T-cell (primary cell): ENCODE results near the gene CPT2. TPM values are rescaled to one million over a fixed set of nuclear protein-coding genes. Genes with fewer than 3 reads are reported as not detected.
A peak's percentile ranks its signal among the peaks of the same experiment; 100 is the strongest.

Experiments
- ATAC-seq, 4 experiments: fragments of 200-7000 bp in 3 of 4; fragments of 150-1000 bp in 1 of 4; cut with Tn5 transposase; replicated peaks in 1 of 4; 1 replicate in 3 of 4; 2 replicates in 1 of 4; pipeline ENCODE4 v1.10.0; 2021; ENCODE audit warnings: moderate library complexity in 3 of 4, mild to moderate bottlenecking in 2 of 4, moderate number of reproducible peaks in 1 of 4
- CTCF ChIA-PET, 2 donors: fragments of 300-600 bp; sonication (Branson Sonifier 250); formaldehyde crosslinking; loops; one replicate each; lab custom pipeline; 2022; ENCODE audit warnings: antibody characterized with exemption in 2 of 2; lab: Charles Lee
- POLR2A ChIA-PET, 2 donors: fragments of 300-600 bp; sonication (Branson Sonifier 250); formaldehyde crosslinking; loops; one replicate each; lab custom pipeline; 2022; ENCODE audit warnings: antibody characterized with exemption in 2 of 2; lab: Charles Lee
- DNase-seq, 35 experiments: peaks; one replicate each; pipeline versions ENCODE4 v3.0.0 to v3.0.0-alpha.2; 2013 to 2023
- H3K27ac ChIP-seq: one replicate; pipeline ENCODE4 v1.5.1; 2013; ENCODE audit warnings: low read length
- H3K27me3 ChIP-seq, 2 experiments: replicated peaks in 1 of 2; 1 replicate in 1 of 2; 2 replicates in 1 of 2; pipeline versions ENCODE4 v1.6.1 to v1.7.0; 2013; ENCODE audit warnings: low read length in 1 of 2, mixed read lengths in 1 of 2; ENCODE audit not compliant: control insufficient read depth in 2 of 2, insufficient read depth in 2 of 2; ENCODE audit errors: extremely low read depth in 1 of 2
- H3K36me3 ChIP-seq, 2 donors: 1 replicate in 1 of 2; 2 replicates in 1 of 2; pipeline versions ENCODE4 v1.6.1 to v1.7.0; 2013; ENCODE audit warnings: low read length in 1 of 2; ENCODE audit not compliant: control insufficient read depth in 2 of 2, insufficient read depth in 1 of 2; ENCODE audit errors: extremely low read depth in 1 of 2
- H3K4me1 ChIP-seq, 2 experiments: 1 replicate in 1 of 2; 2 replicates in 1 of 2; pipeline versions ENCODE4 v1.6.1 to v1.7.0; 2013; ENCODE audit warnings: low read length in 2 of 2, mixed read lengths in 1 of 2; ENCODE audit not compliant: insufficient read depth in 2 of 2, control insufficient read depth in 1 of 2; ENCODE audit errors: extremely low read depth in 1 of 2
- H3K4me3 ChIP-seq, 2 donors: 1 replicate in 1 of 2; 2 replicates in 1 of 2; pipeline versions ENCODE4 v1.5.1 to v1.7.0; 2013; ENCODE audit warnings: mild to moderate bottlenecking in 2 of 2, low read length in 1 of 2, moderate library complexity in 1 of 2; ENCODE audit not compliant: control insufficient read depth in 1 of 2; ENCODE audit errors: extremely low read depth in 1 of 2
- H3K9me3 ChIP-seq: 2 replicates; pipeline ENCODE4 v1.7.0; 2013
- H3K27ac Mint-ChIP-seq, 2 donors: one replicate each; pipeline ENCODE4 v1.8.0; 2020 to 2021; ENCODE audit warnings: mild to moderate bottlenecking in 2 of 2, mixed read lengths in 2 of 2
- H3K27me3 Mint-ChIP-seq, 2 donors: one replicate each; pipeline ENCODE4 v1.8.0; 2021 to 2022; ENCODE audit warnings: mixed read lengths in 2 of 2
- H3K36me3 Mint-ChIP-seq: one replicate; pipeline ENCODE4 v1.8.0; 2021; ENCODE audit warnings: mixed read lengths
- H3K4me1 Mint-ChIP-seq, 3 donors: one replicate each; pipeline ENCODE4 v1.8.0; 2020 to 2022; ENCODE audit warnings: mixed read lengths in 3 of 3, mild to moderate bottlenecking in 1 of 3
- H3K4me3 Mint-ChIP-seq, 3 donors: one replicate each; pipeline ENCODE4 v1.8.0; 2020 to 2022; ENCODE audit warnings: mild to moderate bottlenecking in 3 of 3, mixed read lengths in 3 of 3, moderate library complexity in 3 of 3
- H3K9me3 Mint-ChIP-seq, 3 donors: one replicate each; pipeline ENCODE4 v1.8.0; 2020 to 2022; ENCODE audit warnings: mixed read lengths in 3 of 3
- WGBS: methylation state at CpG from one replicate; pipeline ENCODE4 v1.1.5; 2013; ENCODE audit warnings: missing lambda C conversion rate; ENCODE audit not compliant: insufficient coverage; 5-methylcytosine and 5-hydroxymethylcytosine counted together
- total RNA-seq, 35 experiments: library from RNA in 6 of 35; stranded (reverse) in 6 of 35; fragments of 120-200 nt in 1 of 35; gene quantifications; one replicate each; pipeline versions ENCODE4 v1.2.1 to v1.2.4 and lab custom pipeline; 2013 to 2026

The CPT2 gene
- total RNA-seq, 5 donors from 2014 or later (not counting 1 experiment from before 2014, with no cell fraction given) = 9.4 to 17.5 (median 15.9) TPM

DNA sequence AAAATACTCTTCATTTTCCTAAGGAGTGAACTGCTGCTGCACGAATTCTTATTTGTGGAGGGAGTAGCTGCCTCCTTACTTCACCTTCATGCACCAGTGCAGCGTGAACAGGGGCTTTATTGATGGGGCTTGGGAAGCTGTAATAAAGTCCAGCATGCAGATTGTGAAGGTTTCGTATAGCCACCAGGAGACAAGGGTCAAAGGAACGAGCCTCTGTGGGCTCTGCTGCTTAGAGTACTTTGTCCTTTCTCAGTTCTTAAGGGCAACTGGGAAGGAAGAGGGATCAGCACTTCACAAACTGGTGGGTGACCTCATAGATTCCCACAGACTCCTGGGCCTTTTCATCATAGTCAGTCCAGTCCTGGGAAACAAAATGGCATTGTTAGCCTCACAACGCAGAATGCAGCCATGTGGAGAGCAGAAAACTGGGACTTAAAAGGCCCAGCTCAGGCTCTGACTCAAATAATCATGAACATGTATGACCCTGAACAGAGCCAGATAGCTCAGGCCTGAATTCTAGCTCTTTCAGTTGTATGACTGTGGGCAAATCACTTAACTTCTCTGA is 17.8 kb downstream of the CPT2 start:
- ChIA-PET CTCF (interaction anchor here in 1 of 2 donors (1.7 kb wide), 1 partner anchor 12 kb away, joined by 3 read pairs; no protein-coding TSS in a partner anchor), POLR2A (interaction anchor here (0.5 to 0.6 kb wide), 2 partner anchors 16 to 1598 kb away, joined by 4 read pairs; no protein-coding TSS in a partner anchor)
- Mint-ChIP-seq H3K9me3 (no peaks in the 10 kb centered on the region), H3K4me3 (no peak overlapping the region), H3K27me3 (no peaks in the 10 kb centered on the region), H3K4me1 (peaks cover 8 to 13% (median 11%) of the 10 kb centered on the region in 3 donors), H3K36me3 (peaks cover 41% of the 10 kb centered on the region), H3K27ac (no peak overlapping the region)
- H3K36me3 ChIP-seq = peaks cover 33 to 71% of the 10 kb centered on the region in 2 donors
- ATAC-seq = no peak
- no peak overlapping the region for H3K4me3 ChIP-seq
- no peak for DNase-seq
- H3K27ac ChIP-seq = no peak overlapping the region
- WGBS = 100% methylated on average over 1 of the region's 5 CpGs
- H3K27me3 ChIP-seq = no peaks in the 10 kb centered on the region
- no peaks in the 10 kb centered on the region for H3K9me3 ChIP-seq
- H3K4me1 ChIP-seq = peaks cover 1 to 2% of the 10 kb centered on the region in 2 experiments

- DNase-seq = no peak
- H3K4me3 ChIP-seq = no peak overlapping the region
- POLR2A ChIA-PET = no interaction called here
- Mint-ChIP-seq H3K4me1 (peaks cover 21 to 27% (median 25%) of the 10 kb centered on the region in 3 donors), H3K27me3 (no peaks in the 10 kb centered on the region), H3K4me3 (no peak overlapping the region), H3K9me3 (no peaks in the 10 kb centered on the region), H3K27ac (peak overlapping the region in 1 of 2 donors; percentile 5), H3K36me3 (peaks cover 18% of the 10 kb centered on the region)
- peaks cover 14 to 41% of the 10 kb centered on the region in 2 donors for H3K36me3 ChIP-seq
- 77% methylated on average over 5 of the region's 7 CpGs for WGBS
- H3K9me3 ChIP-seq = no peaks in the 10 kb centered on the region
- no peak overlapping the region for H3K27ac ChIP-seq
- H3K27me3 ChIP-seq = no peaks in the 10 kb centered on the region
- CTCF ChIA-PET = no interaction called here
- peaks cover 11 to 13% of the 10 kb centered on the region in 2 experiments for H3K4me1 ChIP-seq
- no peak for ATAC-seq
Observed at GRCh38 chr1:53218201-53218600, 21.6 kb downstream of the CPT2 start.

- DNase-seq (no peak), ATAC-seq (no peak)
- WGBS = 49% methylated on average over 6 of the region's 8 CpGs
- CTCF ChIA-PET = interaction anchor here in 1 of 2 donors (0.9 kb wide), 1 partner anchor 9 kb away, joined by 3 read pairs; no protein-coding TSS in a partner anchor
- Mint-ChIP-seq H3K9me3 (no peaks in the 10 kb centered on the region), H3K4me1 (peaks cover 21 to 27% (median 25%) of the 10 kb centered on the region in 3 donors), H3K27ac (peak overlapping the region; percentile 96 to 97), H3K36me3 (peaks cover 10% of the 10 kb centered on the region), H3K4me3 (peak overlapping the region; percentile 88 to 89 (median 88)), H3K27me3 (no peaks in the 10 kb centered on the region)
- Histone ChIP-seq H3K36me3 (peaks cover 14 to 28% of the 10 kb centered on the region in 2 donors), H3K4me3 (peak overlapping the region; percentile 84 to 89), H3K4me1 (peaks cover 11 to 13% of the 10 kb centered on the region in 2 experiments), H3K9me3 (no peaks in the 10 kb centered on the region), H3K27ac (peak overlapping the region; percentile 94), H3K27me3 (no peaks in the 10 kb centered on the region)
- POLR2A ChIA-PET = no interaction called here
Observed at GRCh38 chr1:53219711-53220110, 23.1 kb downstream of the CPT2 start.

DNA sequence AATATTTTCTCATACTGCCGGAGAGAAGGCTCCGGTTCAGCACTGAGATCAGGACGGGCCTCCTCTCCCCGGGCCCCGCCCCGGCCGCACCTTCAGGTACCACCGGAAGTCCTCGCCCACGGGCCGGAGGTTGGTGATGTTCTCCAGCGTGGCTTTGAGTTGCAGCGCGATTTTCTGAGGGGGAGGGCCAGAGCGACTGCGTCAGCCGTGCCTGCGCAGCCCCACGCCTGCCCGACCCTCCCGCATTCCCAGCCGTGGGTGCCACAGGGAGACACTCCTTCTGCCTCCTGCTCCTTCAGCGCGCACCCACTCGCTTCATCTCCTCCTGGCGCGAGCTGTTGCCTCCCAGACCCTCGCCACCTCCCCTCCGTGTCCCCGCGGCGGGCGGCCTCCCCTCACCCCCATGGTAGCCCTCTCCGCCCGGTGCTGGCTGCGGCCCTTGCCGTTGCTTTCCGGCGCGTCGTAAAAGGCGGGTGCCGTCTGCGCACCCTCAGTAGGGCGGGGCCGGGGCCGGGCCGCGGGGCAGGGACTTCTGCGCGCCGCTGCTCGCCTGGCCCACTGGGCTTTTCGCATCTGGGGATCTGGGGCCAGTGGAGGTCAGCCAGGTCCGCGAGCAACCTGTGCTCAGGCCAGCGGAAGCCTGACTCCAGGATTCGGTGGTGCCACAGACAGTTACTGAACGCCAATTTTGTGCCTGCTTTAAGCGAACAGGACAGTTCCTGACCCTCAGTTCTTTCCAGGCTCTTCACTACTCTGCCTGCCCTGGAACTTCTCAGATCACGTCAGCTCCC is 23.7 kb downstream of the CPT2 start, which contains the start of gene CZIB:
Gene CZIB, minus strand, starts transcription at position 464 of the 791 bp plus-strand sequence. Its CDS starts 59 bp downstream, at position 405.
- H3K9me3 Mint-ChIP-seq = no peaks in the 10 kb centered on the region
- H3K4me1 Mint-ChIP-seq = peaks cover 21 to 27% (median 25%) of the 10 kb centered on the region in 3 donors
- POLR2A ChIA-PET = no interaction called here
- WGBS = under 1% methylated on average over 60 of the region's 61 CpGs
- H3K4me1 ChIP-seq = peaks cover 11 to 13% of the 10 kb centered on the region in 2 experiments
- peak within 1 kb of the TSS; percentile 96 to 97 for H3K27ac Mint-ChIP-seq
- peaks cover 14 to 28% of the 10 kb centered on the region in 2 donors for H3K36me3 ChIP-seq
- peaks cover 10% of the 10 kb centered on the region for H3K36me3 Mint-ChIP-seq
- ATAC-seq (peak; percentile 91 to 96 (median 92)), DNase-seq (peak; percentile 75 to 92 (median 87))
- H3K4me3 Mint-ChIP-seq = peak within 1 kb of the TSS; percentile 88 to 89 (median 88)
- CTCF ChIA-PET = no interaction called here
- no peaks in the 10 kb centered on the region for H3K9me3 ChIP-seq
- peak within 1 kb of the TSS; percentile 94 for H3K27ac ChIP-seq
- no peaks in the 10 kb centered on the region for H3K27me3 Mint-ChIP-seq
- peak within 1 kb of the TSS; percentile 84 to 89 for H3K4me3 ChIP-seq
- H3K27me3 ChIP-seq = no peaks in the 10 kb centered on the region

DNA sequence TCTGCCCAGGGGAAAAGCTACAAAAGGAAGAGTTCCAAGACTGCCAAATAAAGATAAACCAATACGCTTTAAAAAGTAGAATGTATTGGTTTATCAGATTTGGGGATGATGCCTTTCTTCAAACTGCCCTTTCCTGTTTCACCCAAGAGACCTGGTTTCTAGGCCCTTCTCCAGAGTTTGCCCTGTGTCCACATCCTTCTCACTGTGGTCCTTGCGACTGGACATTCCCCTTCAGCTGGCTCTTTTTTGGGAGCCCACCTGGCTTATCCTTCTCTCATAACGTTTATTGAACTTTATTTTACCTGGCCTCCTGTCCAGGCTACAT is 24.3 kb downstream of the CPT2 start:
- Histone ChIP-seq H3K27ac (peak overlapping the region; percentile 94), H3K4me1 (peaks cover 11 to 13% of the 10 kb centered on the region in 2 experiments), H3K4me3 (peak overlapping the region; percentile 84 to 89), H3K9me3 (no peaks in the 10 kb centered on the region), H3K27me3 (no peaks in the 10 kb centered on the region), H3K36me3 (peaks cover 13 to 26% of the 10 kb centered on the region in 2 donors)
- no peak for DNase-seq
- Mint-ChIP-seq H3K9me3 (no peaks in the 10 kb centered on the region), H3K36me3 (peaks cover 10% of the 10 kb centered on the region), H3K4me3 (peak overlapping the region; percentile 88 to 89 (median 88)), H3K27ac (peak overlapping the region; percentile 96 to 97), H3K27me3 (no peaks in the 10 kb centered on the region), H3K4me1 (peaks cover 21 to 27% (median 25%) of the 10 kb centered on the region in 3 donors)
- 88% methylated on average over 1 of the region's 3 CpGs for WGBS
- ChIA-PET POLR2A (no interaction called here), CTCF (no interaction called here)
- ATAC-seq = no peak

DNA sequence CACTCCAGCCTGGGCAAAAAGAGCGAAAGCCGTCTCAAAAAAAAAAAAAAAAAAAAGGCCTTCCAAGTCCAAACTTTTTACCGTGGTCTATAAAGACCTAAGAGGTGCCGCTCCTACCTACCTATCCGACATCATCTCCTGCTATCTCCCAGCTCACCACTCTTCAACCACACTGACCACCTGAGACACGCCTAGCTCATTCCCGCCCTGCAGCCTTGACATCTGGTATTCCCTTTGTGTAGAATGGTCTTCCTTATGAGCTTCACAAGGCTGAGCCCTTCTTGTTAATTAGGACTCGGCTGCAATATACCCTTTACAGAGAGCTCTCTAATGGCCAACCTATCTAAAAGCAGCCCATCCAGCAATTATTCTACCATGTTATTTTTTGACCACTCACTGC is 41.0 kb downstream of the CPT2 start:
- ChIA-PET POLR2A (interaction anchor here in 1 of 2 donors (0.7 kb wide), 2 partner anchors 25 to 40 kb away, joined by 3 to 14 read pairs; no protein-coding TSS in a partner anchor), CTCF (no interaction called here)
- Histone ChIP-seq H3K4me1 (peaks cover 9 to 29% of the 10 kb centered on the region in 2 experiments), H3K4me3 (peak overlapping the region; percentile 95 to 100), H3K27me3 (no peaks in the 10 kb centered on the region), H3K36me3 (peaks cover 4 to 29% of the 10 kb centered on the region in 2 donors), H3K9me3 (no peaks in the 10 kb centered on the region), H3K27ac (peak overlapping the region; percentile 82)
- H3K4me1 Mint-ChIP-seq = peaks cover 34 to 36% (median 34%) of the 10 kb centered on the region in 3 donors
- H3K27ac Mint-ChIP-seq = peak overlapping the region; percentile 89 to 93
- H3K4me3 Mint-ChIP-seq = peak overlapping the region; percentile 95 to 99 (median 98)
- no peaks in the 10 kb centered on the region for H3K27me3 Mint-ChIP-seq
- no peaks in the 10 kb centered on the region for H3K9me3 Mint-ChIP-seq
- peak in 1 of 35 experiments; percentile 14 for DNase-seq
- WGBS = 0% methylated on average over 1 of the region's 8 CpGs
- H3K36me3 Mint-ChIP-seq = peaks cover 20% of the 10 kb centered on the region
- ATAC-seq = no peak
